ENCODE results near the gene SLX9.

The SLX9 gene

DNA sequence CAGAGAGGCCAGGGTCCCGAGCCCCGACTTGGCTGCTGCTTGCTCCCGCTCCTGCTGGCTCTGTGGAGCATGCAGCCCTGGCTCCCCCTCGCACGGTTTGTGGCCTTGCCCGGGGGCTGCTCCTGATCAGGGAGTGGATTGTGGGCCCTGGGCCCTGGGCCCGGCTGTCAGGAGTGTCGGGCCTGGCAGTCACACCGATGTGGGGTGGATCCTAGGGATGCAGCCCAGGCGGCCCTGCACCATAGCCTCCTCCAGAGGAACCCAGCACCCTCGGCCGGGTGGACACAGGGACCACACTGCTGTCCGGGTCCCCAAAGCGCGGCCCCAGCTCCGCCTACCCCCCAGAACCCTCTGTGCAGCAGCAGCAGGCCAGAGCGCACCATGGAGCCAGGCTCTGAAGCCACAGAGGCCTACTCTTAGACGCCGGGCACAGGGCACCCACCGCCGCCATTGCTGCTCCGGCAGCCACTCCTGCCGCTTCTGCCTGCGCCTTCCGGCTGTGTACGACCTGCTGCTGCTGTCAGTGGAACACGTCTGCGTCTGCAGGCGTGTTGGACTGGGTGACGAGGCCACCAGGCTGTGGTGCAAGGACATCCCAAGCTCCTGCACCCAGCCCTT is 9.4 kb downstream of the SLX9 start:
- no peak for DNase-seq

DNA sequence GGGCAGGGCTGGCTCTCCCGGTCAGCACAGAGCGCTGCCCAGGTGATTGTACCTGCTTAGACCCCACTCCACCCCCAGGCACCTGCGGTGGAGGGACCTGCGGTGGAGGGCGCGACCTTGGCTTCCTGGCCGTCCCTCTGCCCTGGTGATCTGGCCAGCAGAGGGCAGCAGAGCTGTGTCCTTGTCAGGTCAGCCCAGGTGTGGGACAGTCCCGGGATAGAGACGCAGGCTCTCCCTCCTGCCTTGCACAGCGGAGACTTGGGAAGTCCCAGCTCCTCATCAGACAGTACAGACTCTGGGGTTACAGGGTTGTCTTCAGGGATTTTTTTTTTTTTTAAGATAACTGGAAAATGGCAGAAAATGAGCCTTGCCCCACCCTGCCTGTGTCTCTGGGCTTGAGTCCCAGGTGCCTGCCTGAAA is 10.0 kb downstream of the SLX9 start:
- peak; percentile 73 for DNase-seq

DNA sequence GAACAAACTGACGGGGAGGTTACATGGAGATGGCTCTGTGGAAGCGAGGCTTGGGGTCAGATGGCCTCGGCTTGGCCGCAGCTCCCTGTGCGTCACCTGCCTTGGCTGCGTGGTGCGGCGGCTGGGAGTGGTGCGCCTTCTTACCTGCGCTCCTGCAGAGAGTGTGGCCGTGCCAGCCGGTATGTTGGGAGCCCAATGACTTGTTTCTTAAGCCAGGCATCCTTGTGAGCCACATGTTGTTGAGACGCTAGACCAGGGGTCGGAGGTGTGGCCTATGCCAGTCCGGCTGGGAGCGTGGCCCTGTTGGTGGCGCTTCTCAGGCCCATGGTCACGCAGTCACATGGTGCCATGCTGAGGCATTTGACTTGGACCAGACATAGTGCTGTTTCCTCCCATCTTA is 10.5 kb downstream of the SLX9 start:
- DNase-seq, result no peak

DNA sequence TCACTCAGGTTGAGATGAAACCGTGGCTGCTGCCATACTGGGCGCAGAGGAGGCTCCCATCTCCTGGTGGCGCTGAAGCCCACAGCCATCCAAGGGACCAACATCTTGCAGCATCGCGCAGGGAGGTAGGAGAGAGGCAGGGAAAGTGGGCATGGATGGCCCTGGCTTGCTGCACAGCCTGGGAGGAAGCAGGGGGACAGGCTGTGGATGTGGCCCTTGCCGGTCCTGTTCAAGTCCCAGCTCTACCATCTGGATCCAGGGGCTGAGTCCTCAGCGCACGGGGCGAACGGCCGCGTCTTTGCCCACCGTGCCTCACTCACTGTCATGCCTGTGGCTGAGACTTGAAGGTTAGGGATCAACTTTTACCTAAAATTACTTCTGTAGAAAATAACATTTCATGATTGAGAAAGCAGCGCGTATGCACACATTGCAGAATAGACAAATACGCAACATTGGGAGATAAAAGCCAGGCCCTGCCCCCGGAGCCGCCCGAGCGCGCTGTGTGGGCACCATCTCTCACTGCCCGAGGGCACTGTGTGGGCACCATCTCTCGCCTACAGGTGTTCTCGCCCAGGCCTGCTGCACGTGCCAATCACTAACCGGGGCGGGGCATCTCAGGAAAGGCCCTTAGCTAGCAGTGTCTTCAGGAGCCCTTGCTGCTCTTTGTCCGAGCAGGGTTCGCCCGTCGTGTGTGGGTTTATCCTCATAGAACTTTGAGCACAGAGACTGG is 11.5 kb downstream of the SLX9 start:
- DNase-seq, result no peak

DNA sequence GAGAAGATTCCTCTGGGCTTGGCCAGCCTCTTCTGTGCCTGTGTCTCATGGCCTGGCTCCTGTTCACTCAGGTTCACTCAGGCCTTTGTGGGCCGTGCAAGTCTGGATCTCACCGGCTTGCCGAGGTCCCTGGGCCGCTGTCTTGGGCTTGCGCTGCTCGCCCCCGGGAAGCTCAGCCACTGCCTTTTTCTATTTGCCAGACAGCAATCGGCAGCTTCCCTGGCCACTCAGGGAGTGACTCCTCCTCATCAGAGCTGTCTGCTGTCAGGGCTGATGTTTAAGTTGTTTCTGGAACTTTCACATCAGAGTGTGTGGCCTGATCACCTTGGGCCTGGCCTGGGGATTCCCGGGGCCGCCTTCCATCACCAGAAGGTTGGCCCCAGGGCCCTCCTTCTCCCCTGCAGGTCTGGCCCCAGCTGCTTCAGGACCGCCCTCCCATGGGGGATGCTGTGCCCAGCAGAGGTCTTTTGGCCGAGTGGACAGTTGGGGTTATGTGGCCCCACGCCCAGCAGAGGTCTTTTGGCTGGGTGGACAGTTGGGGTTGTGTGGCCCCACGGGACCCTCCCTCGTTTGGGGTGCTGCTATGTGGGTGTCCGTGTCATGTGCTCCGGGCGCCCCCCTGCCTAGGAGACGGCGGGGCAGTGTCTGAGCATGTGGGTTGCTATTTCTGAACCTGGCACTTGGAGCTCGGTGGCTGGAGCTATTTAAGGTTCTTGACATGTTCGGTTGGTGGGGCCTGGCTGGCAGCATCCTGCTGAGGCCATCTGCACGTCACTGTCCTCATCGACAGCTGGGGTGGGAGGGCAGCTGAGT is 12.5 kb downstream of the SLX9 start:
- DNase-seq, result no peak

DNA sequence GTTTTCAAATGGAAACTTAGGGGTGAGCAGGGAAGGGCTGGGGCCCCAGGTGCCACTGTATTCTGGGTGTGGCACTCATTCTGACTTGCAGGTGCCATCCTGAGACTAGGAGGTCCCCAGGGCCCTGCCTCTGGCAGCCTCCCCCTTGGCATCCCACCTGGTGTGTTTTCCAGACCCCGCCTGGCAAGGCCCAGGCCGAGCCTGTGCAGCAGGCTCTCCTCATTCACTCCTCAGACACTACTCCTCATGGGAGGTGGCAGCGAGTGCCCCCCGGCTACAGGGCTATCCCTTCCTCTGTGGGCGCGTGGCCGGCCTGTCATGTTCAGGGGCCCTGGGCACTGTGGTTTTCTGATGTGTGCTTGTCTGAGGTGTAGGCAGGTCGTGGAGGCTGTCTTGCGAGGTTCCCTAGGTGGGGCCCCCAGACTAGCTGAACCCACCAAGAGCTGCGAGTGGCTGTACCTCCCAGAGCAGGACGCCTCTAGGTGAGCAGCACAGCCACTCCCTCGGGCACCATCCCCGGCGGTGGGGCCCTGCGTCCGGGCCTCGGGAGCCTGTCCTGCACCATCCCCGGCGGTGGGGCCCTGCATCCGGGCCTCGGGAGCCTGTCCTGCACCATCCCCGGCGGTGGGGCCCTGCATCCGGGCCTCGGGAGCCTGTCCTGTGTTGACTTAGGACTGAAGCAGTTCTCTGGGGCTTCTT is 13.2 kb downstream of the SLX9 start:
- DNase-seq, result no peak

DNA sequence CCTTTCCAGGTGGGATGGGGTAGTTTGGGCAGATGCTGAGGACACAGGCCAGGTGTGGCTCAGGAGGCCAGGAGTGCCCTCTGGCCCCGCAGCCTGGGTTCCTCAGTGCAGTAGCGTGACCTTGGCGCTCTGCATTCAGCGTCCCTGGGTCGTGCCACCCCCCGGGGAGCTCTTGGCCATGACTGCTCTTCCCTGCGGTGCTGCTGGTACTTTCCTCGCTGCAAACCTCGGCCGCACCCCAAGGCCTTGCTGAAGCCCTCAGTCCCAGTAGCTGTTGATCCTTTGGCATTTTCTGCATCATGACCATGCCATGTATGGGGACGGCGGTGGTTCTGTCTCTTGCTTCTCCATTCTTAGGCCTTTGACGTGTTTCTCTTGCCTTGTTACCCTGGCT is 13.8 kb downstream of the SLX9 start:
- no peak for DNase-seq

DNA sequence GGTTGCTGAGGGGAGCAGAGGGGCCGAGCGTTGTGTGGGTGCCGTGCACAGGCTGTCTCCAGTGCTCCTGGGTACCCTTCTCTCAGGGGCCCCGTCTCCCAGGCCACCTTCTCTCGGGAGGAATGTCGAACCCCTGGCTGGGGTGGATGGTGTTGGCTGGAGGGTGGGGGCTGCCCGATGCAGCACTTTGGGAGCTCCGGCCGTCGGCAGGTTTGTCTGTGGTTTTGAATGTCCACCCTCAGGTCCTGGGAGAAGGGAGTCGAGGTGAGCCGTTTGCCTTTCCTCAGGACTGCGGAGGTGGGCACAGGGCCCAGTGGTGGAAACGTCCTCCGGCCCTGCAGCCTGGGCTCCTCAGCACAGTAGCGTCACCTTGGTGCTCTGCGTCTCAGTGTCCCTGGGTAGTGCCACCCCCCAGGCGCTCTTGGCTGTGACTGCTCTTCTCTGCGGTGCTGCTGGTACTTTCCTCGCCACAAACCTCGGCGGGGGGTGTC is 14.5 kb downstream of the SLX9 start:
- DNase-seq, result no peak

DNA sequence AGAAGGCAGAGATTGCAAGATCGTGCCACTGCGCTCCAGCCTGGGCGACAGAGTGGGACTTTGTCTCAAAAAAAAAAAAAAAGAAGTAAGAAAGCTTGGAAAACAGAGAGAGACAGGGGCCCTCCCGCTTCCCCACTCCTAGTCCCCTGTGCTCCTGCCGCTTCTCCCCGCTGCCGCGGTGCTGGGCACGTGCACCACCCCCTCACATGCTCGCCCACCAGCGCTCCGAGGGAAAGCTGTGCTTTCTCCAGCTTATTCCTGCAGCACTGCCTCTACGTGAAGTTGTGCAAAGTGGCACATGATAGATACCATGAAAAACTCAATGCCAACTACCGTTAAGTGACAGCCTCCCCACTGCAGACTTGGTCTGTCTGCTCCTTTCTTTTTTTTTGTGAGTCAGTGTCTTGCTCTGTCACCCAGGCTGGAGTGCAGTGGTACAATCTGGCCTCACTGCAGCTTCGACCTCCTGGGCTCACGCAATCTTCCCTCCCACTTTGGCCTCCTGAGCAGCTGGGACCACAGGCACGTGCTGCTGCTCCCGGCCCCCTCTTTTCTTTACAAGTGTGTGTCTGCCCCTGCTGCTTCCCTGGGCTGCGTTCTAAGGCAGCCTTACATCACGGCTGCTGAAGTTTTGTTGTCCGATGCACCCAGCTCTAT is 15.4 kb downstream of the SLX9 start:
- no peak for DNase-seq

DNA sequence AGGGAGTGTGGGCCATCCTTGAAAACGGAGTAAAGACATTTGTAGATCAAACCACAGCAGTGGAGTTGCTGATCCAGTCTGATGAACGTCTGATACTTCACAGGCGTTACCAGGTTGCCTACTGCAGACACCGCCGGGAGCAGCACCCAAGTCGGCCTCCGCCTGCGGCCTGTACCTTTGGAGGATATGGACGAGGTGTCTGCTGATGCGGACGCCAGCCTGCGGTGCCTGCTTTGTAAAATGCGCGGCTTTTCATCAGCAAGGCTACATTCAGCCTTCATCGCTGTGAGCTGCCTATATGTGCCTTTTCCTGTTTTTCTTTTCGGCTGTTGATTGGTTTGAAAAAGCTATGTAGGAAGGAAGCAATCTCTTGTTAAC is 16.0 kb downstream of the SLX9 start:
- DNase-seq, result no peak

DNA sequence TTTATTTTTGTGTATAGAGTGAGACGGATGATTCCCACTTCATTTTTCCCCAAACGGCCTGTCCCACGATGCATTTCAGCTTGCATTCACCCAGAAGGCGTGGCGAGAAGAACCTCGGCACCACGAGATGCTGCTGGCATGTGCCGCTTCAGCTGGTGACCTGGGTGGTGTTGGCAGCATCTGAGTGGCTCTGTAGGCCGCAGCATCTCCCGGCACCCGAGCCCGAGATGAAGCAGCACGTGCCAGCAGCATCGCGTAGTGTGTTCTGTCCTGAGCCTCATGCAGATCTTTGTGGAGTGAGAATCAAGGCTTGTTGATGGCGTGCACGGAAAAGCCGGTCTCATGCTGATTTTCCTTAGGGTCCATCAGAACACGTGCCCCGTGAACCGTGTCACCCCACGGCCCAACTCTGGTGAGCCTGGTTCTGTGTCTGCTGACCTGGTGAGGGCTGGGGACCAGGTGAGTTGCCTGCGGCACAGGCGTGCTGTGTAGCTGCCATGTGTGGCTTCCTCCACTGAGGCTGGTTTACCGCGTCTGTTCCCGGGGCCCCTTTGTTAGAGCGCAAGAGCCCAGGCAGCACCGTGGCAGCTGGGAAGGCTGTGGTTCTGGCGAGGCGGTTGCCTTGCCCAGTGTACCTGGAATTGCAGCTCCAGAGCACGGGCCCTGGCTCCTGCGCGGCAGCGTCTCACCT is 16.7 kb downstream of the SLX9 start:
- DNase-seq, result no peak

DNA sequence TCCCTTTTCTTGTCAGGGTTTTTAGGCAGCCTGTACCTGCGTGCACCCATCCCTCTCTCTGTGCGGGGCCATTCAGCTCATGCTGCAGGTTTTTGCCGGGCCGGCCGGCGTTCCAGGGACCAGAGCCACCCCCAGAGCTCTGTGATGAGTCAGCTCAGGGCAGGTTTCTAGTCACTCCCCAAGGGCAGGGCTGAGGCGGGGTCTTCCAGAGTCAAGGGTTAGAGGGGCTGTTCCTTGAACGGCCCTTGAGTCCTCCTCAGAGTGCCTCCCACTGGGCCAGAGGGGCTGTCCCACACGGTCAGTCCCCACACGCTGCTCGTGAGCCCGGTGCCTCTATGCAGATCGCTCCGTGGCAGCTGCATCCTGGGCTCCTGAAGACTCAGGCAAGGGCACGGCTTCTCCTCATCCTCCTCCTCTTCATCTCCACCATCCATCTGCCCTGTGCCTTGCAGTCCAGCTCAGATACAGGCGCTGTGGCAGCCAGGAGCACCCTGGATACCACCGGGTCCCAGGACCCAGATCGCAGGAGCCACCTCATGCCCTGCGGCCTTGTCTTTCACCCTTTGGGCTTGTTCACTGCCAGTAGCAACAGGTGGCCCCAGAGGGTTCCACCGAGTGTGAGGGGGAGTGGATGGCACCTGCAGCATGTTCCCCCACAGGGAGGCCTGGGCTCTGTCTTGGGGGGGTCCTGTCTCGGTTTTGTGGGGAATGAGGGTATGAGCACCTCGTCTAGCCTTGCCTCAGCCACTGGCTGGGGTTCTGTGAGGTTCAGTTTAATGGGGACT is 17.4 kb downstream of the SLX9 start:
- DNase-seq, result no peak

DNA sequence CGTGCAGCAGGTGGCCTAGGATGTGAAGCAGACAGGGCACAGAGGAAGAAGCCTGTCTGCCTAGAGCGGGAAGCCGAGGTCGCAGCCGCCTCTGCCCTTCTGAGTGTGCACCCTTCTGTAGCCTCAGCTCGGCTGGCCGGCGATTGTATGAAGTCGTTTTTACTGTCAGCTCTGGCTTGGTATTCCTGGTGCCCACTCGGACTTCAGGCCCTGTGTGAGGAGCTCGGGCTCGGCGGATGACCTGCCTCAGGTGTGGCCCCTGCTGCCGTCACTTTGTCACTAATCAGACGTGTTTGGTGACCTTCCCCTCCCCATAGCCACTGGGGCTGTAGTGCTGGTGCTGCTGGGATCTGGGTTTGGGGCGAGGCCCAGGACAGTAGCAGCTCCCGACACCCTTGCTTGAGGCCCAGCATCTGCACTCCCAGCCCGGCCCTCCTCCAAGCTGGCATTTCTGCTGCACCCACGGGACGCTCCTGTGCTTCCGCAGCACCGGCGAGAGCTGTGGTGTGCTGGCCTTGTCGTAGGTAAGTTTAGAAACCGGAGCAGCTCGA is 18.1 kb downstream of the SLX9 start:
- no peak for DNase-seq

DNA sequence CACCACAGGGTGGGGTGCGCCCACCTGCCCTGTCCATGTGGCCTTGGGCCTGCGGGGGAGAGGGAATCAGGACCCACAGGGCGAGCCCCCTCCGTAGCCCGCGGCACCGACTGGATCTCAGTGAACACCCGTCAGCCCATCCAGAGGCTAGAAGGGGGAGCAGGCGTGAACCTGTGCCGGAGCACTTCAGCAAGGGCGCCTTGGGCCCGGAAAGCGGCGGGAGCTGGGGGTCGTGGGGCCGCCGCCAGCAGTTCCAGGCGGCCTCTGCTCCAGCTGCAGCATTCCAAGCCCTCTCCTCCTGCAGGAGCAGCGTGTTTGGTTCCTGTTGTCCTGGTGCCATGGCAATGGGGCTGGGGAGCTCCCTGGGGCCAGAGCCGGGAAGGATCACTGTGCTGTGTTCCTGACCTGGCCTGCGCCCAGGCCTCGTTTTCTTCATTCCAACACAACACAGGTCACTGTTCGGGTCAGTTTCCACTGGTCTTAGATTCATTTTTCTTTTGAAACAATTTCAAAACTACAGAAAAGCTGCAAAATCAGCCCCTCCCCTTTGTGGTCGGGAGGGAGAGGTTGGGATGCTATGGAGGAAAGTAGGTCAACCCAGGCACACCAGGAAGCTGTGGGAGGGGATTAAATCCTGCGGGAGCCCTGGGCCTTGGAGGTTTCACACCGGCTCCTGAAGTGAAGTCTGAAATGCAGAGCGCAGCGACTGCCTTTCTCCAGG is 18.8 kb downstream of the SLX9 start:
- DNase-seq, result no peak

DNA sequence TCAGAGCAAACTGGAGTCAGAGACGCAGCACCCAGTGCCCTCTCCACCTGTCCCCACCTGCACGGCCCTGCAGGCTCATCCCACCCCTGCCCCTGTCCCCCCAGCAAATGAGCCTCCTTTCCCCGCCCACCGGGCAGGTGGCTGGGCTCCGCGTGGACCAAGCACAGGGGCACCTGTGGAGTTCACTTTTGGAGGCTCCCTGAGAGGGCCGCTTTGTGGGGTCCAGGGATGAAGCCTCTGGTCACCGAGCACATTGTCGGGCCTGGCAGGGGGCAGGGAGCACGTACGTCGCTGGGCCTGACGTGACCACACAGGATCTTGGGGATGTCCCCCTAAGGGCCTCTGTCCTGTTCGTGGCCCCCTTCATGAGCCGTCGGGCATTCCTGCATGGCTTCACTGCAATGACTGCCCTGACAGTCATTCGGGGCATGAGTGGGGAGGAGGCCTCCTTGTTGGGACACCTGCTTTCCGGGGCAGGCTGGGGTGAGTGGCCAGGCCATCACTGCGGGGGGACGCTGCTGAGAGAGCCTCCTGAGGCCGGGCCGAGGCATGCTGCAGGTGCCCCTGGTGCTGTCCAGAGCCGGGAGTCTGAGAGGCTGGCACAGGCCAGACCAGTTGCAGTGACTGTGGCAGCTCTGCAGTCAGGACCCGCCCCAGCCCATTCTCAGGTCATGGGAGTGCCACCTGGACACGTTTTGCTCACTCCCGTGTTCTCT is 19.7 kb downstream of the SLX9 start:
- no peak for DNase-seq

DNA sequence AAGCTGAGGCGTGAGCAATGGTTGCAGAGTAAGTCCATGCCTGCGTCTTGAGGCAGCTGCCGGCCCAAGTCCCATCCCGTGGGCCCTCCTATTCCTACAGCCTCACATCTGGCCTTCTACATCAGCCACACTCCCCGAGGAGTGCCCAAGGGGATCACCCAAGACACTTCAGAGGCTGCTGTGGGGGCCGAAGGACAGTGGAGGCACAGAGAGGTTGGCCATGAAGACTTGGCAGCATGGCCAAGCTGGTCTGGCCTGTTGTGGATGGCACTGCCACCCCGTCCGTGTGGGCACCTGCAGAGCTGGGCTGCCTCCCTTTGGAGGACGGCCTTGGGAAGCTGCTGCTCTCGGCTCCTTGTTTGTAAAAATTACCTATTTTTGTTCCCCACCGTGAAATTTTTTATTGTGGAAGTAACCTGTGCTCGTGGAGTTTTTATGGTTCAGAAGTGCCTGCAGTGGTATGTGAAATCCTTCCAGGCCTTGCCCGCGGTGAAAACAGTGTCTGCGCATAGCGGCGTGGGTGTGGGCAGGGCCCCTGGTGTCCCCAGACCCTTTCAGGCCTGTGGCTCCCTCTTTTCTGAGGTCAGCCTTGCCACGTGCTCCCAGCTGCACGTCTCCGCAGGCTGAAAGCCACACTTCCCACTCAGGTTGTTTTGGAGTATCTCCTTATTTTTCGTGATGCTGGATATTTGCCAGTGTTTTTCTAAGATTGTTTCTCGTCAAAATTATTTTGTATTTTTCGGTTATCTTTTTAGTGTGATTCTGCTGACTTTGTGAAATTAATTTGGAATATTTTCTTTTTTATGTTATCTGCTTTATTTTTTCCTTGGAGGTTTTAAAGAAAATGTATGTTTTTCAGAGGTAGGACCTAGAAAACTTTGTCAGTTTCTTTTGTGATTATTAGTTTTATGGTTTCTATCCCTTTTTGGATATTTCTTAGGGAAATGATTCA is 20.6 kb downstream of the SLX9 start:
- DNase-seq, result no peak

DNA sequence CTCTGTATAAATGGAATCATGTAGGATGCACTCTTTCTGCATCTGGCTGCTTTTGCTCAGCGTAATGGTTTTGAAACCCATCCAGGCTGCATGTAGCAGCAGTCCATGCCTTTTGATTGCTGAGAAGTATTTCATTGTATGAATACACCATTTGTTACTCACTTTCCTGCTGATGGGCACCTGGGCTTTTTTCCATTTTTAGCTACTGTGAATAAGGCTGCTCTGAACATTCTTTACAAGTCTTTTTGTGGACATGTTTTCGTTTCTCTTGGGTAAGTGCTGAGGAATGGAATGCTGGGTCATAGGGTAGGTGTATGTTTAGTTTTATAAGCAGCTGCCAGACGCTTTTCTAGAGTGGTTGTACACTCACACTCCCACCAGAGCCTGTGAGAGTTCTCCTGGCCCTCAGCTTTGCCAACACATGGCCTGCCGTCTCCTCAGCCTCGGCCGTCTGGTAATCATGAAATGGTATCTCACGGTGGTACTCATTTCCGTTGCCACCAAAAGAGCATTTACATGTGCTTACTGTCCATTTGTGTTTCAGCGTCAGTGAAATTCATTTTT is 22.7 kb downstream of the SLX9 start:
- DNase-seq, result no peak

DNA sequence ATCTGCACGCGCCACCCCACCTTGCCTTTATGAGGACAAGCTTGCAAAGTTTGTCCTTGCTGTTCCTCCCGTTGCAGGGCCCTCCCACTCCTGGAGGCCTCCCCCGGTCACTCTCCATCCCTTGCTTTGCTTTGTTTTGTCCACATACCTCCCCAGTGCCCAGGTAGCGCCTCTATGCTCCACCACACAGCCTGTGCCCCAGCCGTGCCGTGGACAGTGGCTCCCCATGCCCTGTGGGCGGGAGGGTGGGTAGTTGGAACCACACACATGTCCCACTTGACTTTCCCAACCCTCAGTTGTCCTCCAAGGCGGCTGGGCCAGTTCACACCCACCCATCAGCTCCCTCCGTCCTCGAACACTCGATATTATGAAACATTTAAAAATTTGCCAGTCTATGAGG is 24.6 kb downstream of the SLX9 start:
- DNase-seq, result no peak
